Measurements from ENCODE around the gene PRDM4.

Gene PRDM4, protein sequence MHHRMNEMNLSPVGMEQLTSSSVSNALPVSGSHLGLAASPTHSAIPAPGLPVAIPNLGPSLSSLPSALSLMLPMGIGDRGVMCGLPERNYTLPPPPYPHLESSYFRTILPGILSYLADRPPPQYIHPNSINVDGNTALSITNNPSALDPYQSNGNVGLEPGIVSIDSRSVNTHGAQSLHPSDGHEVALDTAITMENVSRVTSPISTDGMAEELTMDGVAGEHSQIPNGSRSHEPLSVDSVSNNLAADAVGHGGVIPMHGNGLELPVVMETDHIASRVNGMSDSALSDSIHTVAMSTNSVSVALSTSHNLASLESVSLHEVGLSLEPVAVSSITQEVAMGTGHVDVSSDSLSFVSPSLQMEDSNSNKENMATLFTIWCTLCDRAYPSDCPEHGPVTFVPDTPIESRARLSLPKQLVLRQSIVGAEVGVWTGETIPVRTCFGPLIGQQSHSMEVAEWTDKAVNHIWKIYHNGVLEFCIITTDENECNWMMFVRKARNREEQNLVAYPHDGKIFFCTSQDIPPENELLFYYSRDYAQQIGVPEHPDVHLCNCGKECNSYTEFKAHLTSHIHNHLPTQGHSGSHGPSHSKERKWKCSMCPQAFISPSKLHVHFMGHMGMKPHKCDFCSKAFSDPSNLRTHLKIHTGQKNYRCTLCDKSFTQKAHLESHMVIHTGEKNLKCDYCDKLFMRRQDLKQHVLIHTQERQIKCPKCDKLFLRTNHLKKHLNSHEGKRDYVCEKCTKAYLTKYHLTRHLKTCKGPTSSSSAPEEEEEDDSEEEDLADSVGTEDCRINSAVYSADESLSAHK

DNA sequence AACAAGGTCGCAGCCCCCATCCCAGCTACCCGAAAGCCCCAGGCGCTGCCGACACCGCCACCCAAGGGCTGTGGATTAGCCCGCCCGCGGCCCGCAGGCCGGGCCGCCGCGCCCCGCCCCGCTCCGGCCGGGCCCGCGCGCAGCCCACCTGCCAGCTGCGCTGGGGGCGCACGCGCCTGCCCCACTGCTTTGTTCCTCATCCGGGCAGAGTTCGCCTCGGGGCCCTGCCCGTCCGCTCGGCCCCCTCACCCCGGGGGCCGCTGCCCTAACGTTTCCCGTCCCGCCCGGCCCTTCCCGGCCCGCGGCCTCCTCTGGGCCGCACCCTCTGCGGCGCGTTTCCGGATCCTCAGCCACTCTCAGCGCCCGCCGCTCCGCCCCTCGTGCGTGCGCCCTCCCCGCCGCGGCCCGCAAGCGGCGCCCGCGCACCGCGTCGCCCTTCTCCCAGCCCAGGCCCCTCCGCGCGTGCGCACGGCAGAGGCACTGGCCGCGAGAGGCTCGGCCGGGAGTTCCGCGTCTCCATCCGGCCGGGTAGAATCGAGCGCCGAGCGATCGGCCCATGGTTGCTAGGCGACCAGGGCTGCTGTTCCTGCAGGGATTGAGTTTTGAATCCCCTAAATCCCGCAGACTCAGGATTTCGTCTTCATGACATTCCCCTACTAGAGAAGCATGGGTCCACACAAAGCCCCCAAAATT is at the start of gene PRDM4:
PRDM4 (minus strand) TSS at position 329 of the 693 bp plus-strand sequence. CDS start 622 bp downstream, outside the sequence.
- peak; percentile 78 to 87 (median 82) for DNase-seq (ENCODE audit: low read depth in 3 of 3)

DNA sequence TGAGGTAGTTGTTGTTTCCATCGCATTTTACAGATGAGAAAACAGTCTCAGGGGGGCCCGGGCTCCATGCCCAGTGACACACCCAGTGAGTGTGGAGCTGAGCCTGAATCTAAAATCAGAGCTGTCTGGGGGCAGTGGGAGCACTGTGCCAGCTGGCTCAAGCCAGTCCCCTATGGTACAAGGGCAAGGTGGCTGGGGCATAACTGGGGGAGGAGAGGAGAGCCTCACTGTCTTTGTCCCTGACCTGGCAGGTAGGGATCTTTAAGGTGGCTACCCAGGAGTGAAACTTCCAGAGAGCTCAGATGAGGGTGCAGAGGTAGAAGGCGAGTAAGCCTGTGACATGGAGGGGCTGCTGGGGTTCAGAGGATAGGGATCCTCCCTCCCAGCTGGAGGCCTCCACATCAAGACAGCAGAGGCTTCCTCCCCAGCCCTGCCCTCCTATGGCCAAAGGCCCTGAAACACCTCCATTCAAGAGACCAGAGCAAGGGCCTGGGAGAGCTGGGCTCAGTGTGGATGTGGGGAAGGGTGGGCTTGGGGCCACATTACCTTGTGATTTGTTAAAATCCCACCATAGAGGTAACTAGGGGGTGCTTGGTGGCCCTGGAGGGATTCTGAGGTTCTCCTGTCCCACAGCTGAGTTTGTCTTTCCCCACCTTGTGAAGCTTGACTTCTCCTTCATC is 46.7 kb upstream of the PRDM4 start:
- DNase-seq (ENCODE audit: low read depth in 3 of 3), result no peak

DNA sequence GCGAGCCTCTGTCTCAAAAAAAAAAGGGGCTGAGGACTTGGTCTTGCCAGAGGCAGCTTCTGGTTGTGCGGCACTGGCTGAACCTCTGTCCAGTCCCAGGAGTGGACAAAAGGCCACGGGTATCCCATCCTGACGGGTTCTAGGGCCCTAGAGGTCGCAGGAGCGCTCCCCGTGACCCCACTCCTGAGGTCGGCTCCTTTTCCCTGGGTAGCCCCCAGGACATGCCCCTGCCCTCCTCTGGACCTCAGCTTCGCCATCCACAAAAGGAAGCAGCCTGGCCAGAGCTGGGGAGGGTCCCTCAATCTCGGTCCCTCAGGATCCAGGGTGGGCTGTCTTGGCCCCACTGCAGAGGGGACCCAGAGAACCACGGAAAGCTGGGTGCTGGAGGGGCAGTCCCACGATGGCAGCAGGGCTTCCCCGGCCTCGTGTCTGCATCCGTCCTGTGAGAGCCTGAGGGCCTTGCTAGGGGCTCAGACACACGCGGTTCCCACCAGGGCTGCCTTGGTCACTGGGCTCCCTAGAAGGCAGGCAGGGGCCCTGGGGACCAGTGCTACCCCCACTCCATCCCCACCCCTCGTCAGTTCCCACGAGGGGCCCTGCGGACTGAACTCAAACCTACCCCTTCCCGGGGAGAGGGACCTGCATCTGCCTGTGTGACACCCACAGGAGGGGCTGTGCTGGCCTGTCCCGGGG is 44.7 kb upstream of the PRDM4 start:
- no peak for DNase-seq (ENCODE audit: low read depth in 3 of 3)

DNA sequence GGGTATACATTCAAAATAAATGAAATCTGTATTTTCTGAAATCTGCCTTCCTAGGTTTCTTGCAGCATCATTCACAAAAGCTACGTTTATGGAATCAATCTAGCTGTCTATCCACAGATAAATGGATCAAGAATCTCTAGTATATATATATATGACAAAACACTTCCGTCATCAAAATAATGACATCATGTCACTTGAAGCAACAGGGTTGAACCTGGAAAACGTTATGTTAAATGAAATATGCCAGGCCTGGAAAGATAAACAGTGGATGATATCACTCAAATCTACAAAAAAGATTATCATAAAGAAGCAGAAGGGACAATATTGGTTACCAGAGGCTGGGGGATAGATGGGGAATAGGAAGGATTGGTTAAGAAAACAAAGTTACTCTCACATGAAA is 42.2 kb upstream of the PRDM4 start:
- no peak for DNase-seq (ENCODE audit: low read depth in 3 of 3)

DNA sequence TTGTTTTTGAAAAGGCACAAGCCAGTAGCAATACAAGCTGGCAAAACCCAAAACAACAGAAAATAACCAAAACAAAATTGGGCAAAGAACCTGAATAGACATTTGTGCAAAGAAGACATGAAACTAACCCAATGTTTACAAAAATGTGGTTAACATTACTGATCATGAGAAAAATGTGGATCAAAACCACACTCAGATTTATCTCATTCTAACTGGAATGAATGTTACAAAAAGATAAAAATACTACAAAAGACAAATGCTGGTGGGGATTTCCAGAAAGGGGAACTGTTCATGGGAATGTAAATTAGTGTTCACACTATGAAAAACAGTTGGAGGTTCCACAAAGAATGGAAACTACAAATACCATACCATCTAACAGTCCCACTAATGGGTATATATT is 40.2 kb upstream of the PRDM4 start:
- no peak for DNase-seq (ENCODE audit: low read depth in 3 of 3)

DNA sequence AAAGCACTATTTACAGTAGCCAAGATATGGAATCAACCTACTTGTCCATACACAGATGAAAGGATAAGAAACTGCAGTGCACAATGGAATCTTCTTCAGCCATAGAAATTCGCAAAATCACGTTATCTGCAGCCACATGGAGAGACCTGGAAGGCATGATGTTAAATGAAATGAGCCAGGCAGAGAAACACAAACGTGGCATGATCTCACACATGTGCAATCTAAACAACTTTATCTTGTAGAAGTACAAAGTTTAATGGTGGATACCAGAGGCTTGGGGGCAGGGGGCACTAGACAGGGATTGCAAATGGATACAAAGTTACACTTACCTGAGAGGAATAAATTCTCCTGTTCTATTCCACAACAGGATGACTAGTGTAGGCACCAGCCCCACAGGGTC is 37.6 kb upstream of the PRDM4 start:
- DNase-seq (ENCODE audit: low read depth in 3 of 3), result no peak

DNA sequence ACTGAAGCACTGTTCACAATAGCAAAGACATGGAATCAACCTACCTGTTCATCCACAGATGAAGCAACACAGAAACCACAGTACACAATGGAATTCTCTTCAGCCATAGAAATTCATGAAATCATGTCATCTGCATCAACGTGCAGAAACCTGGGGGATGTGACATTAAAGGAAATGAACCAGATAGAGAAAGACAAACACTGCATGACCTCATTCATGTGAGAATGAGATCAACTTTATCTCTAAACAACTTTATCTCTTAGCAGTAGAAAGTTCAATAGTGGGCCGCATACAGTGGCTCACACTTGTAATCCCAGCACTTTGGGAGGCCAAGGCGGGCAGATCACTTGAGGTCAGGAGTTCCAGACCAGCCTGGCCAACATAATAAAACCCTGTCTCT is 33.5 kb upstream of the PRDM4 start:
- no peak for DNase-seq (ENCODE audit: low read depth in 3 of 3)

DNA sequence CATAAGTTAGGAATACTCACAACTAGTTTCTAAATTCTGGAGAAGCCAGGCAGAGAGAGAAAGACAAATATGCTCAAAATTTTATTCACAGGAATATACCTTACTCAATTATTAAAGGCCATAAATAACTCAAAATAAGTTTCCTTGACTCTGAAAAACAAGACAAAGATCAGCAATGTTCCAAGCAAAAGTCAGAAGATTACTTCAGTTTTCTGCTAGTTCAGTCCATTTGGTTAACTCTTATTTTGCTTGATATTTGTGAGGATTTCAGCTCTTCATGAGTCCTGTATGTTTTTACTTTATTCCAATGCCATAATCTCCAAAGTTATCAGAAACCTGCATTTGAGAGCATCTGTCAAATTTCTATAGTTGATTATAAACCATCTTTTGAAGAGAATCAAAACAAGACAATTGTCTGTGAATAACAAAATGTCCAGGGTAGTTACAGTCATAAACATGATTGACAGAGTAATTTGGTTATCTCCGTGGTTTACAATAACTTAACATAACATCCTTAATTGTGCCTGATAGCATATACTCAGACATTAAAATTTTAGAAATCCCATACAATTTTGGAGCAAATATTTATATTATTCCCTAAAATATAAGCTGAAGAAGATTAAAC is 30.6 kb upstream of the PRDM4 start:
- no peak for DNase-seq (ENCODE audit: low read depth in 3 of 3)

DNA sequence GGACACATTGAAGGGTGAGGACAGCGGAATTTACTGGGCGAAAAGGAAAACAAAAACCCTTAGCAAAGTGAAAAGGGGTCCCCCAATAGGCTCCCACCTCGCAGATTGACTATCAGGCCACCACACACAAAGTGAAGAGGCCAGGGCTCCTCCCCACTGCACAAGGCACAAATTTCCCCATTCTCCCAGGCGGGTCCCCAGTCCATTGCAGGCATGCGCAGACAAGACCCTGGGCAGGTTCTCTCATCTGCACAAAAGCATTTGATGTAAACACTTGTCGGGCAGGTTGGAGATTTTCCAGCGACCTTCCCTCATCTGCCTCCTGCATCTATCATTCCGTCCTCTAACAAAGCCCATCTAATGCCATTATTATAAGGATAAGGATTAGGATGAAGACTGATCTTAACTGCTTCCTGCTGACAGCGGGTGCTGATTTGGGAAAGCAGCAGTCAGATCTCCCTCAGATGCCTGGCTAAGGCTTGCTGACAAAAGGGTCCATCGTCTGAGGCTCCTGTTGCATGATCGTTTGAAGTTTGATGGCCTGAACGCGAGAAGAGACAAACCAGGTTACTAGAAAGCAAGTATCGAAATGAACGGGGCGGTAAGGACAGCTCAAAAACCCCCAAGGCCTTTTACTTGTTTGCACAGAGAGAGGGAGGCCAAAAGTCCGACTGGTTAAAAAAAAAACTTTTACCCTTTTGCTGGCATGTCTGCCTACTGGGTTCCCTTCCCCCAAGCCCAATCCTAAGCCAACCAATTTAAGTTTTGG is 27.9 kb upstream of the PRDM4 start:
- DNase-seq (ENCODE audit: low read depth in 3 of 3), result no peak

DNA sequence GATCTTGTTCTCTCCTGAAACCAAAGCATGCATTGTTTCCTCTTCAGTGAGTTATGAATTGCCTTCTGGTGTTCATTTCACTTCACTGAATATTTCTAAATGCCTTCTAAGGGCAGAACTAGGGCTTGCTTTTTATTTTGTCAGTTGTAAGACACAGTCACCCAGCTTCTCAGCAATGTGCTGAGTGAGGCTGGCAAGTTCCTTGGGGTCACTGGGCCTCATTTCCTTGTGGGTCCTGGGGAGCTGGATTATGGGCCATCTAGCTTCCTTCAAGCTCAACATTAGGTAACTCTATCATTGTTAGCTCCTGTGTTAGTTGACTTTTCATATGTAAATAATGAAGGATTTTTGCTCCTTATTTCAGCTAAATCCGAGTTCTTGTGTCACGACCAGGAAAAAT is 27.3 kb upstream of the PRDM4 start:
- DNase-seq (ENCODE audit: low read depth in 3 of 3), result no peak

DNA sequence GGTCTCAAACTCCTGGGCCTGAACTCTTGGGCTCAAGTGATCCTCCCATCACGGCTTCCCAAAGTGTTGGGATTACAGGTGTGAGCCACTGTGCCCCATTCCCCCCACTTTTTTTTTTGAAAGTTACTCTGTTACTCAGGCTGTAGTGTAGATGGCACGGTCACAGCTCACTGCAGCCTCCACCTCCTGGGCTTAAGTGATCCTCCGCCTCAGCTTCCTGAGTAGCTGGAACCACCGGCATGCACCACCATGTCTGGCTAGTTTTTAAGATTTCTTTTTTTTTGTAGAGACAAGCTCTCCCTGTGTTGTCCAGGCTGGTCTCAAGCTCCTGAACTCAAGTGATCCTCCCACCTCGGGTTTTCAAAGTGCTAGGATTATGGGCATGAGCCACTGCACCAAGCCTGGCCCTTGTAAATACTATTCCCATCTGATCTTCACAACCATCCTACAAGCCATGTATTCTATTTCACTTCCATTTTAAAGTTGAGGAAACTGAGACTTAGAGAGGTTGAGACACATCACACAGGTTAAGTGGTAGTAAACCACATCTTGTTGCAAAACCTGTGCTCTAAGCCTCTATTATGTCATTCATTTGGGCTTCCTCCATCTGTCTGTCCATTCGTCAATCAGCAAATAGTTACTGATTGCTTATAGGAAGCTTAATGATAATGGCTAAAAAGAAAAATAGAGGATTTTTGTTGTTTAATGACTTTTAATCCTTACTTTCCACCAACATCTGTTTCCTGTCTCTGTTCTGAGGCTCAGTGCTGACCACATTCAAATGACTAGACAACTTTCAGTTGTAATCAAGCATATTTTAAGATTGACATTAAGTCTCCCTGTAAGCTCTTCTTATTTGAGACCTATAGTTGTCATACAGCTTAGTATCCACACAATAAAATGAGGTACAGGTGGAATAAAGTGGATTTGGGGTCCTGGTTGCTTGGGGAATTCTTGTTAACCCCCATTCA is 22.8 kb upstream of the PRDM4 start:
- no peak for DNase-seq (ENCODE audit: low read depth in 3 of 3)

DNA sequence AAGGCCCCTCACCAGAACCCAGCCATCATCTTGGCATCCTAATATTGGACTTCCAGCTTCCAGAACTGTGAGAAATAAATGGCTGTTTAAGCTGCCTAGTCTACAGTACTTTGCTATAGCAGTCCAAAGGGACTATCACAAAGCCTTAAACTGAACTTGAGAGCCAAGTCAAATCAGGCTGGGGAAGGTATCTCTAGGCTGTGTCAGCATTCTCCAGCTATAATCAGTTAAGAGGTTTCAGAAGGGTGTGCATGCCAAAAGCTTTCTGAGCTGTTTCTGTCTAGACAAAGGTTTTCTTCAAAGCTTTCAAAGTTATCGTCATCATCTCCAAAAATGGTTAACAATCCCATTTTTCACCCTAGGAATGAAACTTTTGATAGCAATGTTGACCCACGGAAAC is 21.1 kb upstream of the PRDM4 start:
- no peak for DNase-seq (ENCODE audit: low read depth in 3 of 3)

DNA sequence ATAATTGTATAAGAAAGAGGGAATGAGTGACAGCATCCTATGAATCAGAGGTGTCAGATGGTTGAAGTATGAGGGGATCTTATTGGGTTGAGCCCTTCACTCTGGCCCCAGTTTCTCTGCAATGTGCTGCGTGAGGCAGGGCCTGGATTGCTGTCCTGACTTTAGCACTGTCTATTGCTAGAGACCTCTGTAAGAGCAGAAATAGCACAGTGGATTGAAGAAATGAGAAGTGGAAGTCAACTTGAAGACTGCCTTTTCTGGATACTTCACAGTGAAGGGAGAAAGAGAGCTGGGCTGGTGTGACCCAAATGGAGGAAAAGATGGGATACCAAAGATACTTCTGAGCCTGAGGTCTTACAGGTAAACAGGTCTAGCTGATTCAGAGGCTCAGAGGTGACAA is 19.4 kb upstream of the PRDM4 start:
- no peak for DNase-seq (ENCODE audit: low read depth in 3 of 3)

DNA sequence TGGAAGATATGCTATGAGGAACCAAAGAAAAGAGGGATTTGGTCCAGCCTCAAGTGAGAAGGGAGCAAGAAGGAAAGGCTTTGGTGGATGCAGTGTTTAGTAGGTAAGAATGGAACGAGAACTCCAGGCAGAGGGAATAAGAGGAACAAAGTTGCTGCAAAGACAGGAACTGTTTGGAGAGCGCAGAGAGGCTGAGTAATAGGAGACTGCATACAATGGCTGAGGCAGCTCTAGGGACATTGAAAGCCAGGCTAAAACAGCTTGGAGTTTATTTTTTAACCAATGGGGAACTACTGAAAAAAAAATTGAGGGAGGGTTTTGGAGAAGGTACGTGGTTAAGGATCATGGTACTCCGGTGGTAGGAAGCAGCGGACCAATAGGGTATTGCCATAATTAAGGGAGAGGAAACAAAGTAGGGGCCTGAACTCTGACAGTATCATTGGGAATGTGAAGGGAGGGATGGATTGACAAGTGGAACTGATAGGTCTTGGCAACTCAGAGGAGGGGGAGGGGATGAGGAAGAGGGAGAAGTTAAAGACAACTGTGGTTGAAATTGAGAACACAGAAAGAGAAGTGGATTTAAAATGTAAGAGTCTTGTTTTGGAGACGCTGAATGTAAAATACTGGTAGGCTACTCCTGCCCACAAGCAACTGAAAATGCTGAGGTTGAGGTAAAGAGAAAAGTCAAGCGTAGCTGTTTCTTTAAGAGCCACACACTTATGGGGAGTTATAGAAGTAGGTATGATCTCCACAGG is 18.3 kb upstream of the PRDM4 start:
- DNase-seq (ENCODE audit: low read depth in 3 of 3), result no peak

DNA sequence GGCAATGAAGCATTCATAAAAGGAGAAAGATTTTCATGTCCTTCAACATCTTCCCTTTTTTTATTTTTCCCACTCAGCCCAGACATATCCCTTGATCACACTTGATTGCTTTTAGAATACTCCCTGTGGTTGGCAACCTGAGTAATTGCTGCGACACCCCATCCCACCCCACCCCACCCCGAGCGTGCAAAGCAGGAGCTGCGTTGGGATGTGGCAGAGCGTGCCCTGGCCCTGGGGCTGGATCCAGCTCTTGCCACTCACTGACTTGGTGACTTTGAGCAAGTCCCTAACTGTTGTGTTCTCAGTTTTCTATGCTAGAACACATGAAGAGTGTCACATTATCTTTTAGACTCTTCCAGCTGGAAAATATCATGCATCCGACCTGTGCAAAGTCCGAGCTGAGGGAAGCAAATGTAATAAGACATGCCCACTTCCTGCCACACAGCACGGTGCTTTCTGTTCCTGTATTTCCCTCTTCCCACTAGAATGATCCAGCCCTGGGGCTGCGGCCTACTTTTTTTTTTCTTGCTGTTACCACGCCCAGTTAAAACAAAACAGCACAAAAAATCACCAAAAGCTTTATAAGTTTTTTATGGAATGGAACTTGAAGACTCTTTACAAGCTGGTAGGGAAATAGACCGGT is 17.6 kb upstream of the PRDM4 start:
- no peak for DNase-seq (ENCODE audit: low read depth in 3 of 3)

DNA sequence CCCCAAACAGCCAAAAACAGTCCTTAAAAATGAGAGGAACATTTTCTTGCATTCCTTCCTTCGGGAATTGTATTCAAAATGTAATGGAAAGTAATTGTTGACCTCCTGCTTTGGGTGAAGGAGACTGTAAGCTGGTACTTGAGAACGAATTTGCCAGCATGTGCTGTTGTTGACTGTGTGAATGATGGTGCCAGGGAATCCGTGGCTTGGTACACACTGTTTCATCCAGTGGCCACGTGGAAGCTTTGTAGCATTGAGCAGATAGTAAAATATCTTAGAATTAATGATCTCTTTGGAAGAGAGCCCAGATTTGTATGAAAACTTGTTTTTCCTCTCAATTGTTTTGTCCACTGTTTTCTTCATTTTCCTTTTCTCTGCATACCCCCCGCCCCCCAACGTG is 15.2 kb upstream of the PRDM4 start:
- DNase-seq (ENCODE audit: low read depth in 3 of 3), result no peak

DNA sequence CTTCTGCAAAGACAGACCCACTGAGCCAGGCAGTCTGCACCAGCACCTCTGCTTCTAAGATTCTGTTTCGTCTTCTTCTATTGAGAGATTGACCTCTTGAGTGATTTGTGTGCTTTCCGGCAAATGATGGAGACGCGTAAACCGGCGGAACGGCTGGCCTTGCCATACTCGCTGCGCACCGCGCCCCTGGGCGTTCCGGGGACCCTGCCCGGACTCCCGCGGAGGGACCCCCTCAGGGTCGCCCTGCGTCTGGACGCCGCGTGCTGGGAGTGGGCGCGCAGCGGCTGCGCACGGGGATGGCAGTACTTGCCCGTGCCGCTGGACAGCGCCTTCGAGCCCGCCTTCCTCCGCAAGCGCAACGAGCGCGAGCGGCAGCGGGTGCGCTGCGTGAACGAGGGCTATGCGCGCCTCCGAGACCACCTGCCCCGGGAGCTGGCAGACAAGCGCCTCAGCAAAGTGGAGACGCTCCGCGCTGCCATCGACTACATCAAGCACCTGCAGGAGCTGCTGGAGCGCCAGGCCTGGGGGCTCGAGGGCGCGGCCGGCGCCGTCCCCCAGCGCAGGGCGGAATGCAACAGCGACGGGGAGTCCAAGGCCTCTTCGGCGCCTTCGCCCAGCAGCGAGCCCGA is 14.3 kb upstream of the PRDM4 start:
- DNase-seq (ENCODE audit: low read depth in 3 of 3), result peak in 1 of 3 experiments; percentile 8

Data from stimulated activated CD4-positive, alpha-beta T cell treated with anti-CD3 and anti-CD28 coated beads, TNF-alpha, amount 100 ng/mL, for 24 hours (primary cell).